Caco-2 (cell line): ENCODE measurements around the gene SYCP2. TPM values are rescaled to one million over a fixed set of nuclear protein-coding genes. Genes with fewer than 3 reads are reported as not detected.
"Not testable (repeated sequence)": the region's sequence is repeated elsewhere in the genome, so short reads cannot be mapped to it uniquely, and the experiment has no call there.

ENCODE experiments used
- BruUV-seq: library from RNA; stranded (reverse); fragments of 400-500 nt; replicated peaks from 2 replicates; lab custom pipeline; 2021; lab: Mats Ljungman, UMichigan
- CTCF ChIA-PET: fragments of 300-600 bp; sonication (Branson Sonifier 250); formaldehyde crosslinking; loops from one replicate; lab custom pipeline; 2022; ENCODE audit warnings: antibody characterized with exemption; lab: Charles Lee
- POLR2A ChIA-PET: fragments of 300-600 bp; sonication (Branson Sonifier 250); formaldehyde crosslinking; loops from one replicate; lab custom pipeline; 2022; ENCODE audit warnings: antibody characterized with exemption; lab: Charles Lee
- DNase-seq, 2 experiments: peaks; one replicate each; pipeline versions ENCODE4 v3.0.0 to v3.0.0-alpha.2; 2020 to 2022
- H3K27me3 ChIP-seq: replicated peaks from 2 replicates; pipeline ENCODE4 v1.6.0; 2011; ENCODE audit warnings: low read length; ENCODE audit not compliant: control insufficient read depth, insufficient read depth
- H3K36me3 ChIP-seq: 2 replicates; pipeline ENCODE4 v1.5.1; 2011; ENCODE audit warnings: low read length; ENCODE audit not compliant: control insufficient read depth, insufficient read depth
- H3K4me1 ChIP-seq: fragments of 250-450 bp; sonication (Bioruptor Pico); 2 replicates; pipeline ENCODE4 v1.5.1; 2020; ENCODE audit warnings: mild to moderate bottlenecking
- H3K4me3 ChIP-seq: 2 replicates; pipeline ENCODE4 v1.5.1; 2011; ENCODE audit warnings: low read depth, mild to moderate bottlenecking, control low read depth, low read length
- H3K9me3 ChIP-seq: fragments of 250-450 bp; sonication (Bioruptor Pico); 2 replicates; pipeline ENCODE4 v1.5.1; 2020; ENCODE audit warnings: mild to moderate bottlenecking, moderate library complexity
- H3K27ac Mint-ChIP-seq: one replicate; pipeline ENCODE4 v1.8.0; 2022; ENCODE audit warnings: mixed read lengths; ENCODE audit not compliant: unreplicated experiment
- H3K27me3 Mint-ChIP-seq: one replicate; pipeline ENCODE4 v1.8.0; 2022; ENCODE audit warnings: mixed read lengths; ENCODE audit not compliant: insufficient read depth, unreplicated experiment
- H3K36me3 Mint-ChIP-seq: one replicate; pipeline ENCODE4 v1.8.0; 2022; ENCODE audit warnings: mild to moderate bottlenecking, mixed read lengths; ENCODE audit not compliant: insufficient read depth, unreplicated experiment
- H3K4me1 Mint-ChIP-seq: one replicate; pipeline ENCODE4 v1.8.0; 2022; ENCODE audit warnings: low read depth, mixed read lengths; ENCODE audit not compliant: unreplicated experiment
- H3K4me3 Mint-ChIP-seq: one replicate; pipeline ENCODE4 v1.8.0; 2022; ENCODE audit warnings: mild to moderate bottlenecking, moderate library complexity, mixed read lengths; ENCODE audit not compliant: unreplicated experiment
- H3K9me3 Mint-ChIP-seq: one replicate; pipeline ENCODE4 v1.8.0; 2022; ENCODE audit warnings: mixed read lengths; ENCODE audit not compliant: unreplicated experiment
- intact Hi-C: fragments of 100-400 bp; cut with micrococcal nuclease; formaldehyde crosslinking; loops from one replicate; pipeline ENCODE4 v1.10.0; 2022; ENCODE audit not compliant: unreplicated experiment
- total RNA-seq: library from RNA; stranded (reverse); gene quantifications from 2 replicates; pipeline ENCODE4 v1.2.3, GENCODE V29; 2022
- TF ChIP-seq, protein P1 (sequence below), 2 experiments: fragments of 200-600 bp in 1 of 2; IDR thresholded peaks; 1 replicate in 1 of 2; 2 replicates in 1 of 2; pipeline versions ENCODE4 v1.5.1 to v1.8.0; 2011 to 2022; ENCODE audit warnings: antibody characterized with exemption in 1 of 2, control low read depth in 1 of 2, inconsistent platforms in 1 of 2, low read depth in 1 of 2, low read length in 1 of 2, mild to moderate bottlenecking in 1 of 2, moderate library complexity in 1 of 2; ENCODE audit not compliant: insufficient read depth in 1 of 2, severe bottlenecking in 1 of 2, unreplicated experiment in 1 of 2

The SYCP2 gene
- total RNA-seq, 1 experiment from 2014 or later: 68.7 TPM

DNA sequence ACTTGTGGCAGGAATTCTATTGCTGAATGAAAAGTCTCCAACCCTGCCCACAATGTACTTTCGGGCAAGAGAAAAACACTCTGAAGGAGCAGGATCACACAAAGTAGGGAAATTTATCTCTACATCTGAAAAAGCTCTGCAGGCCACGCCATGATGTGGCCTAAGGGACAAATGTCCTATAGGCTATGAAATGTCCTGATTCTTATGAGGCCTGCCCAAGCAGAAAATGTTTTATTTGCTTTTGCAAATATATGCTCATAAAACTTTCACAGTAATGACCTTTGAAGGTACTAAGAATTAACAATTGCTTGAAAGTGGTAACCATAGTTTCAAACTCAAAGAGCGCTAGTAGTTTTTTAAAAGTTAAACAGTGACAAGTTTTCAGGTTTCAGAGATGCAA lies 31.0 kb downstream of the SYCP2 start:
- ChIA-PET POLR2A (no interaction called here), CTCF (no interaction called here)
- Mint-ChIP-seq H3K4me1 (peaks cover 5% of the 10 kb centered on the region), H3K27ac (no peak overlapping the region), H3K27me3 (peaks cover 4% of the 10 kb centered on the region), H3K9me3 (no peaks in the 10 kb centered on the region), H3K36me3 (peaks cover 16% of the 10 kb centered on the region), H3K4me3 (no peak overlapping the region)
- no peaks in the 10 kb centered on the region; the same call in 1 of the 2 replicates for H3K4me1 ChIP-seq
- BruUV-seq: no TSS peak
- H3K36me3 ChIP-seq: no peaks in the 10 kb centered on the region
- intact Hi-C loops: no loop called here
- 0 out of 2 replicates have a peak, but pooled peaks cover 3% of the 10 kb centered on the region for H3K9me3 ChIP-seq
- no peak for DNase-seq
- H3K4me3 ChIP-seq: no peak overlapping the region
- TF ChIP-seq, protein P1, sequence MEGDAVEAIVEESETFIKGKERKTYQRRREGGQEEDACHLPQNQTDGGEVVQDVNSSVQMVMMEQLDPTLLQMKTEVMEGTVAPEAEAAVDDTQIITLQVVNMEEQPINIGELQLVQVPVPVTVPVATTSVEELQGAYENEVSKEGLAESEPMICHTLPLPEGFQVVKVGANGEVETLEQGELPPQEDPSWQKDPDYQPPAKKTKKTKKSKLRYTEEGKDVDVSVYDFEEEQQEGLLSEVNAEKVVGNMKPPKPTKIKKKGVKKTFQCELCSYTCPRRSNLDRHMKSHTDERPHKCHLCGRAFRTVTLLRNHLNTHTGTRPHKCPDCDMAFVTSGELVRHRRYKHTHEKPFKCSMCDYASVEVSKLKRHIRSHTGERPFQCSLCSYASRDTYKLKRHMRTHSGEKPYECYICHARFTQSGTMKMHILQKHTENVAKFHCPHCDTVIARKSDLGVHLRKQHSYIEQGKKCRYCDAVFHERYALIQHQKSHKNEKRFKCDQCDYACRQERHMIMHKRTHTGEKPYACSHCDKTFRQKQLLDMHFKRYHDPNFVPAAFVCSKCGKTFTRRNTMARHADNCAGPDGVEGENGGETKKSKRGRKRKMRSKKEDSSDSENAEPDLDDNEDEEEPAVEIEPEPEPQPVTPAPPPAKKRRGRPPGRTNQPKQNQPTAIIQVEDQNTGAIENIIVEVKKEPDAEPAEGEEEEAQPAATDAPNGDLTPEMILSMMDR (IDR thresholded peaks at IDR 0.05; ENCODE audit: insufficient read depth in 1 of 2, low read depth in 1 of 2, low read length in 1 of 2, severe bottlenecking in 1 of 2, unreplicated experiment in 1 of 2): no peak
- H3K27me3 ChIP-seq: no peaks in the 10 kb centered on the region

- Mint-ChIP-seq H3K9me3 (no peaks in the 10 kb centered on the region), H3K4me1 (peaks cover 2% of the 10 kb centered on the region), H3K27ac (no peak overlapping the region), H3K27me3 (peaks cover 2% of the 10 kb centered on the region), H3K36me3 (peaks cover 21% of the 10 kb centered on the region), H3K4me3 (no peak overlapping the region)
- ChIA-PET POLR2A (no interaction called here), CTCF (no interaction called here)
- intact Hi-C loops: no loop called here
- no TSS peak for BruUV-seq
- no peak for DNase-seq
- no peaks in the 10 kb centered on the region; the same call in 1 of the 2 replicates for H3K36me3 ChIP-seq
- peaks cover 10% of the 10 kb centered on the region for H3K4me1 ChIP-seq
- TF ChIP-seq, protein P1 (IDR thresholded peaks at IDR 0.05; ENCODE audit: insufficient read depth in 1 of 2, low read depth in 1 of 2, low read length in 1 of 2, severe bottlenecking in 1 of 2, unreplicated experiment in 1 of 2): no peak
- no peaks in the 10 kb centered on the region for H3K27me3 ChIP-seq
- H3K9me3 ChIP-seq: no peaks in the 10 kb centered on the region
- H3K4me3 ChIP-seq: no peak overlapping the region
Measured at GRCh38 chr20:59895908-59896307, 37.5 kb downstream of the SYCP2 start.

GRCh38 chr20:59891581-59891980 lies 41.9 kb downstream of the SYCP2 start:
- POLR2A ChIA-PET: no interaction called here
- H3K27me3 ChIP-seq: no peaks in the 10 kb centered on the region
- H3K27ac Mint-ChIP-seq: no peak overlapping the region

GRCh38 chr20:59890035-59890434 lies 43.4 kb downstream of the SYCP2 start:
- POLR2A ChIA-PET, H3K4me1 ChIP-seq, BruUV-seq, H3K27me3 Mint-ChIP-seq, H3K4me1 Mint-ChIP-seq, H3K4me3 Mint-ChIP-seq, CTCF ChIA-PET, H3K27ac Mint-ChIP-seq, H3K9me3 ChIP-seq, H3K4me3 ChIP-seq, H3K36me3 ChIP-seq, H3K27me3 ChIP-seq, DNase-seq, H3K9me3 Mint-ChIP-seq: not testable (repeated sequence)
- H3K36me3 Mint-ChIP-seq: peaks cover 41% of the 10 kb centered on the region
- intact Hi-C loops: loop anchor here (2.0 kb wide), 1 partner anchor 25 kb away; no protein-coding TSS in a partner anchor

More at GRCh38 chr20:59891581-59891980, 41.9 kb downstream of the SYCP2 start:
- Mint-ChIP-seq H3K27me3 (no peaks in the 10 kb centered on the region), H3K36me3 (peaks cover 36% of the 10 kb centered on the region), H3K9me3 (no peaks in the 10 kb centered on the region), H3K4me3 (no peak overlapping the region), H3K4me1 (no peaks in the 10 kb centered on the region)
- intact Hi-C loops: loop anchor here (2.0 kb wide), 1 partner anchor 27 kb away; no protein-coding TSS in a partner anchor
- H3K4me1 ChIP-seq: peaks cover 10% of the 10 kb centered on the region; the same call in 1 of the 2 replicates
- no peak for DNase-seq
- H3K4me3 ChIP-seq: no peak overlapping the region
- H3K9me3 ChIP-seq: no peaks in the 10 kb centered on the region
- no TSS peak for BruUV-seq
- no peaks in the 10 kb centered on the region for H3K36me3 ChIP-seq
- TF ChIP-seq, protein P1 (IDR thresholded peaks at IDR 0.05; ENCODE audit: insufficient read depth in 1 of 2, low read depth in 1 of 2, low read length in 1 of 2, severe bottlenecking in 1 of 2, unreplicated experiment in 1 of 2): no peak
- CTCF ChIA-PET: no interaction called here
